H9 (cell line): ENCODE data around the gene SPATS2. TPM values are rescaled to one million over a fixed set of nuclear protein-coding genes. Genes with fewer than 3 reads are reported as not detected.

Source experiments
- DNase-seq: peaks from one replicate; pipeline ENCODE4 v3.0.0-alpha.2; 2017
- H2AFZ ChIP-seq: one replicate; pipeline ENCODE4 v1.6.1; 2013; ENCODE audit warnings: mild to moderate bottlenecking, low read length, control low read depth, moderate library complexity
- H2AK5ac ChIP-seq: 2 replicates; pipeline ENCODE4 v1.6.1; 2013; ENCODE audit warnings: low read length, control low read depth, mixed read lengths; ENCODE audit not compliant: insufficient read length
- H2BK120ac ChIP-seq: one replicate; pipeline ENCODE4 v1.6.1; 2013; ENCODE audit warnings: low read depth, mild to moderate bottlenecking, low read length, control low read depth, inconsistent platforms; ENCODE audit not compliant: poor library complexity, severe bottlenecking
- H2BK12ac ChIP-seq: 2 replicates; pipeline ENCODE4 v1.6.1; 2013; ENCODE audit warnings: low read length, control low read depth, mixed read lengths, low read depth; ENCODE audit not compliant: insufficient read length
- H2BK15ac ChIP-seq: 2 replicates; pipeline ENCODE4 v1.6.1; 2013; ENCODE audit warnings: low read depth, low read length, control low read depth
- H2BK20ac ChIP-seq: one replicate; pipeline ENCODE4 v1.6.1; 2013; ENCODE audit warnings: low read depth, mild to moderate bottlenecking, low read length, control low read depth, inconsistent platforms; ENCODE audit not compliant: poor library complexity, severe bottlenecking
- H2BK5ac ChIP-seq: 2 replicates; pipeline ENCODE4 v1.6.1; 2013; ENCODE audit warnings: low read length, control low read depth, mixed read lengths; ENCODE audit not compliant: insufficient read length
- H3K14ac ChIP-seq: 2 replicates; pipeline ENCODE4 v1.6.1; 2013; ENCODE audit warnings: low read length, control low read depth; ENCODE audit not compliant: insufficient read depth
- H3K18ac ChIP-seq: 2 replicates; pipeline ENCODE4 v1.6.1; 2013; ENCODE audit warnings: low read depth, mild to moderate bottlenecking, mixed read lengths, low read length, control low read depth; ENCODE audit not compliant: insufficient read length
- H3K23ac ChIP-seq: 2 replicates; pipeline ENCODE4 v1.6.1; 2013; ENCODE audit warnings: low read length, control low read depth, mixed read lengths, low read depth; ENCODE audit not compliant: insufficient read length
- H3K23me2 ChIP-seq: 2 replicates; pipeline ENCODE4 v1.6.1; 2013; ENCODE audit warnings: low read depth, mild to moderate bottlenecking, mixed read lengths, low read length, control low read depth; ENCODE audit not compliant: insufficient read length, poor library complexity, severe bottlenecking
- H3K27ac ChIP-seq: 2 replicates; pipeline ENCODE4 v1.5.1; 2013; ENCODE audit warnings: low read length, control low read depth, mixed read lengths, low read depth; ENCODE audit not compliant: insufficient read length
- H3K27me3 ChIP-seq: 2 replicates; pipeline ENCODE4 v1.6.1; 2013; ENCODE audit warnings: low read length, control low read depth, inconsistent platforms; ENCODE audit not compliant: insufficient read depth
- H3K4ac ChIP-seq: 2 replicates; pipeline ENCODE4 v1.6.1; 2013; ENCODE audit warnings: low read depth, mild to moderate bottlenecking, control low read depth, inconsistent platforms, low read length, moderate library complexity
- H3K4me1 ChIP-seq: 2 replicates; pipeline ENCODE4 v1.6.1; 2013; ENCODE audit warnings: low read length, control low read depth, inconsistent platforms; ENCODE audit not compliant: insufficient read depth
- H3K4me2 ChIP-seq: 2 replicates; pipeline ENCODE4 v1.6.1; 2013; ENCODE audit warnings: low read length, control low read depth, mixed read lengths; ENCODE audit not compliant: insufficient read length, insufficient read depth
- H3K56ac ChIP-seq: 2 replicates; pipeline ENCODE4 v1.6.1; 2013; ENCODE audit warnings: low read depth, mild to moderate bottlenecking, mixed read lengths, low read length, control low read depth; ENCODE audit not compliant: insufficient read length
- H3K79me1 ChIP-seq: 2 replicates; pipeline ENCODE4 v1.6.1; 2013; ENCODE audit warnings: low read depth, mild to moderate bottlenecking, moderate library complexity, low read length, control low read depth, inconsistent platforms; ENCODE audit not compliant: insufficient read depth, poor library complexity, severe bottlenecking
- H3K79me2 ChIP-seq: 2 replicates; pipeline ENCODE4 v1.6.1; 2013; ENCODE audit warnings: low read length, control low read depth, inconsistent platforms; ENCODE audit not compliant: insufficient read depth
- H3K9ac ChIP-seq: 2 replicates; pipeline ENCODE4 v1.6.1; 2013; ENCODE audit warnings: low read length, control low read depth, mixed read lengths; ENCODE audit not compliant: insufficient read length; ENCODE audit errors: extremely low read depth
- H3K9me3 ChIP-seq: one replicate; pipeline ENCODE4 v1.6.1; 2013; ENCODE audit warnings: low read depth, low read length, inconsistent platforms; ENCODE audit not compliant: control insufficient read depth
- H3T11ph ChIP-seq: one replicate; pipeline ENCODE4 v1.6.1; 2013; ENCODE audit warnings: mild to moderate bottlenecking, low read length, control low read depth, inconsistent platforms
- H4K20me1 ChIP-seq: one replicate; pipeline ENCODE4 v1.6.1; 2013; ENCODE audit not compliant: control insufficient read depth, insufficient read length, insufficient read depth
- H4K5ac ChIP-seq: 2 replicates; pipeline ENCODE4 v1.6.1; 2013; ENCODE audit warnings: low read depth, mild to moderate bottlenecking, mixed read lengths, low read length, control low read depth; ENCODE audit not compliant: insufficient read length
- H4K8ac ChIP-seq: replicated peaks from 2 replicates; pipeline ENCODE4 v1.6.1; 2013; ENCODE audit warnings: low read length, control low read depth, mixed read lengths, low read depth; ENCODE audit not compliant: insufficient read length
- H4K91ac ChIP-seq: 2 replicates; pipeline ENCODE4 v1.6.1; 2013; ENCODE audit warnings: low read depth, mild to moderate bottlenecking, moderate library complexity, mixed read lengths, low read length, control low read depth; ENCODE audit not compliant: insufficient read length
- H3K27ac Mint-ChIP-seq, 3 experiments: 2 replicates in 2 of 3; 3 replicates in 1 of 3; pipeline ENCODE4 v1.8.0; 2020 to 2021; ENCODE audit warnings: mixed read lengths in 3 of 3, mild to moderate bottlenecking in 1 of 3, moderate library complexity in 1 of 3
- H3K27me3 Mint-ChIP-seq: 2 replicates; pipeline ENCODE4 v1.8.0; 2021; ENCODE audit warnings: low read depth, mild to moderate bottlenecking, moderate library complexity, mixed read lengths
- H3K36me3 Mint-ChIP-seq, 3 experiments: 2 replicates in 2 of 3; 3 replicates in 1 of 3; pipeline ENCODE4 v1.8.0; 2020 to 2021; ENCODE audit warnings: low read depth in 3 of 3, mixed read lengths in 3 of 3; ENCODE audit not compliant: insufficient read depth in 1 of 3
- H3K4me1 Mint-ChIP-seq, 2 experiments: 2 replicates each; pipeline ENCODE4 v1.8.0; 2020; ENCODE audit warnings: mixed read lengths in 2 of 2
- H3K4me3 Mint-ChIP-seq, 2 experiments: 2 replicates in 1 of 2; 3 replicates in 1 of 2; pipeline ENCODE4 v1.8.0; 2020 to 2021; ENCODE audit warnings: mild to moderate bottlenecking in 2 of 2, mixed read lengths in 2 of 2, moderate library complexity in 1 of 2
- H3K9me3 Mint-ChIP-seq, 2 experiments: 2 replicates in 1 of 2; 3 replicates in 1 of 2; pipeline ENCODE4 v1.8.0; 2020; ENCODE audit warnings: mild to moderate bottlenecking in 2 of 2, mixed read lengths in 2 of 2, moderate library complexity in 1 of 2
- CTCF ChIP-seq: fragments of 200-600 bp; sonication (generic); conservative IDR thresholded peaks from 3 replicates; pipeline ENCODE4 v1.8.0; 2021; ENCODE audit warnings: antibody characterized with exemption, mild to moderate bottlenecking
- WGBS: extraction: QIAGEN DNeasy Blood & Tissue Kit; methylation state at CpG from one replicate; pipeline ENCODE4 v1.1.7; 2013; ENCODE audit warnings: missing lambda C conversion rate, low lambda C conversion rate, mixed read lengths; ENCODE audit not compliant: insufficient read length; ENCODE audit errors: extremely low coverage; 5-methylcytosine and 5-hydroxymethylcytosine counted together
- total RNA-seq: library from RNA; stranded (reverse); gene quantifications from 2 replicates; pipeline ENCODE4 v1.2.1, GENCODE V29; 2021

Gene SPATS2
- total RNA-seq, 1 experiment from 2014 or later = 17.1 TPM

GRCh38 chr12:49348781-49349180 lies 18.5 kb upstream of the SPATS2 start:
- no peak overlapping the region for H3K27ac Mint-ChIP-seq

More at GRCh38 chr12:49348781-49349180, 18.5 kb upstream of the SPATS2 start:
- Mint-ChIP-seq H3K4me3 (no peak overlapping the region), H3K36me3 (no peaks in the 10 kb centered on the region; a peak in 1 of 7 replicates), H3K9me3 (peaks cover 0 to 3% of the 10 kb centered on the region in 2 experiments; a peak in 1 of 5 replicates), H3K4me1 (peaks cover 20 to 27% of the 10 kb centered on the region in 2 experiments), H3K27me3 (peaks cover 76% of the 10 kb centered on the region)
- H2AK5ac ChIP-seq = no peak overlapping the region
- H2BK5ac ChIP-seq = no peak overlapping the region
- peaks cover 48% of the 10 kb centered on the region for H3K27me3 ChIP-seq
- no peak overlapping the region for H4K8ac ChIP-seq
- H2BK120ac ChIP-seq = no peak overlapping the region
- no peak overlapping the region for H4K91ac ChIP-seq
- H3K27ac ChIP-seq = no peak overlapping the region
- H3K23me2 ChIP-seq = peaks cover 21% of the 10 kb centered on the region
- H3K56ac ChIP-seq = no peak overlapping the region
- H4K5ac ChIP-seq = no peak overlapping the region
- no peaks in the 10 kb centered on the region for H3K9me3 ChIP-seq
- no peak overlapping the region for H2AFZ ChIP-seq
- H3K14ac ChIP-seq = no peak overlapping the region
- H2BK15ac ChIP-seq = no peak overlapping the region
- H3K18ac ChIP-seq = no peak overlapping the region
- no peak overlapping the region for H3T11ph ChIP-seq
- H3K4me1 ChIP-seq = no peaks in the 10 kb centered on the region
- no peak overlapping the region for H3K4ac ChIP-seq
- H3K79me2 ChIP-seq = no peaks in the 10 kb centered on the region
- no peak overlapping the region for H3K4me2 ChIP-seq
- no peak overlapping the region for H2BK20ac ChIP-seq
- no peaks in the 10 kb centered on the region for H3K79me1 ChIP-seq
- TF ChIP-seq CTCF = no peak
- no peaks in the 10 kb centered on the region for H4K20me1 ChIP-seq
- H2BK12ac ChIP-seq = no peak overlapping the region
- H3K23ac ChIP-seq = no peak overlapping the region
- H3K9ac ChIP-seq = no peak overlapping the region
- peak; percentile 27 for DNase-seq
- no CpG with 5 or more reads among the region's 5 CpGs for WGBS
